ENCODE data around the gene RAC2.
A peak's percentile ranks its signal among the peaks of the same experiment; 100 is the strongest.

Gene RAC2

DNA sequence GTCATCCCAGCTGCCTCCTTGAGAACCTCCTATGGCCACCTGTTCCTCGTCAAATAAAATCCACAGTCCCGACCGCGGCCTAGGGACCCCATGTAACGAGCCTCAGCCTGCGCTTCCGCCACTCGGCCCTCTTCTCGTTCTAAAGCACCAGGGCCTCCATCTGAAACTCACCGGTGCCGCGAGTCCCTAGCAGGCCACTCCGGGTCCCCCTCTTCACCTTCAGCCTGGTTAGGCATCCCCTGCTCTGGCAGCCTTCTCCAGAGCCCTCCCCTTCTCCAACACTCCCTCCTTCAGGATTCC, 29.4 kb downstream of the RAC2 start:
- Histone ChIP-seq H3K18ac (ENCODE audit: low read depth in 1 of 2, low read length in 2 of 2) (no peak overlapping the region), H2AK5ac (ENCODE audit: low read length, severe bottlenecking) (no peak overlapping the region), H2AFZ (ENCODE audit: low read depth, low read length) (no peak overlapping the region), H3K27me3 (ENCODE audit: control insufficient read depth in 1 of 2, insufficient read depth in 1 of 2, low read length in 2 of 2) (peaks cover 26 to 79% of the 10 kb centered on the region in 2 experiments), H2BK5ac (ENCODE audit: low read depth, low read length, poor library complexity, severe bottlenecking) (no peak overlapping the region), H3K4me1 (ENCODE audit: control insufficient read depth, insufficient read depth, low read depth, low read length) (peaks cover 14% of the 10 kb centered on the region), H3K23ac (ENCODE audit: low read length in 2 of 2) (no peak overlapping the region), H2BK15ac (ENCODE audit: low read depth, poor library complexity, severe bottlenecking) (no peak overlapping the region), H3K36me3 (ENCODE audit: control insufficient read depth in 1 of 2, insufficient read depth in 2 of 2, low read depth in 1 of 2, low read length in 2 of 2) (no peaks in the 10 kb centered on the region), H2BK120ac (ENCODE audit: low read depth, low read length) (no peak overlapping the region), H2BK12ac (ENCODE audit: low read length in 2 of 2) (no peak overlapping the region), H4K91ac (ENCODE audit: low read length) (no peak overlapping the region), H3K79me1 (replicated peaks; ENCODE audit: low read length, poor library complexity, severe bottlenecking) (no peaks in the 10 kb centered on the region), H3K9me3 (ENCODE audit: control insufficient read depth, low read length) (no peaks in the 10 kb centered on the region), H3K27ac (ENCODE audit: low read length, poor library complexity, severe bottlenecking) (no peak overlapping the region), H3K4me3 (ENCODE audit: insufficient read depth in 1 of 2, low read depth in 1 of 2, low read length in 2 of 2) (no peak overlapping the region), H4K8ac (ENCODE audit: low read length) (no peak overlapping the region), H3K14ac (ENCODE audit: low read length in 2 of 2) (no peak overlapping the region), H3K9ac (ENCODE audit: low read length) (no peak overlapping the region), H3K4me2 (ENCODE audit: low read length, poor library complexity, severe bottlenecking) (no peak overlapping the region), H3K4ac (ENCODE audit: low read depth in 1 of 2, low read length in 2 of 2) (no peak overlapping the region)
- WGBS = 88% methylated on average over 13 of the region's 13 CpGs
- no peak for DNase-seq

- no peak overlapping the region for H2BK15ac ChIP-seq (ENCODE audit: low read depth, poor library complexity, severe bottlenecking)
- H3K23ac ChIP-seq (ENCODE audit: low read length in 2 of 2) = no peak overlapping the region
- H3K4me3 ChIP-seq (ENCODE audit: insufficient read depth in 1 of 2, low read depth in 1 of 2, low read length in 2 of 2) = no peak overlapping the region
- peaks cover 13% of the 10 kb centered on the region for H3K4me1 ChIP-seq (ENCODE audit: control insufficient read depth, insufficient read depth, low read depth, low read length)
- H3K4ac ChIP-seq (ENCODE audit: low read depth in 1 of 2, low read length in 2 of 2) = no peak overlapping the region
- no peak overlapping the region for H2AK5ac ChIP-seq (ENCODE audit: low read length, severe bottlenecking)
- no peak overlapping the region for H3K14ac ChIP-seq (ENCODE audit: low read length in 2 of 2)
- no peaks in the 10 kb centered on the region for H3K79me1 ChIP-seq (replicated peaks; ENCODE audit: low read length, poor library complexity, severe bottlenecking)
- H4K91ac ChIP-seq (ENCODE audit: low read length) = no peak overlapping the region
- H2BK5ac ChIP-seq (ENCODE audit: low read depth, low read length, poor library complexity, severe bottlenecking) = no peak overlapping the region
- H3K18ac ChIP-seq (ENCODE audit: low read depth in 1 of 2, low read length in 2 of 2) = no peak overlapping the region
- no peak overlapping the region for H3K4me2 ChIP-seq (ENCODE audit: low read length, poor library complexity, severe bottlenecking)
- H3K36me3 ChIP-seq (ENCODE audit: control insufficient read depth in 1 of 2, insufficient read depth in 2 of 2, low read depth in 1 of 2, low read length in 2 of 2) = no peaks in the 10 kb centered on the region
- no peak overlapping the region for H2BK120ac ChIP-seq (ENCODE audit: low read depth, low read length)
- peaks cover 26 to 79% of the 10 kb centered on the region in 2 experiments for H3K27me3 ChIP-seq (ENCODE audit: control insufficient read depth in 1 of 2, insufficient read depth in 1 of 2, low read length in 2 of 2)
- no peak overlapping the region for H2BK12ac ChIP-seq (ENCODE audit: low read length in 2 of 2)
- H4K8ac ChIP-seq (ENCODE audit: low read length) = no peak overlapping the region
- H3K27ac ChIP-seq (ENCODE audit: low read length, poor library complexity, severe bottlenecking) = no peak overlapping the region
- H2AFZ ChIP-seq (ENCODE audit: low read depth, low read length) = no peak overlapping the region
- WGBS = 85% methylated on average over 13 of the region's 13 CpGs
- DNase-seq = no peak
- no peak overlapping the region for H3K9ac ChIP-seq (ENCODE audit: low read length)
- H3K9me3 ChIP-seq (ENCODE audit: control insufficient read depth, low read length) = no peaks in the 10 kb centered on the region
Observed at GRCh38 chr22:37213941-37214730, 29.9 kb downstream of the RAC2 start.

GRCh38 chr22:37213218-37213855, 30.7 kb downstream of the RAC2 start:
- no peak overlapping the region for H2AK5ac ChIP-seq (ENCODE audit: low read length, severe bottlenecking)
- no peak overlapping the region for H3K27ac ChIP-seq (ENCODE audit: low read length, poor library complexity, severe bottlenecking)
- H2AFZ ChIP-seq (ENCODE audit: low read depth, low read length) = no peak overlapping the region
- no peak overlapping the region for H3K4me3 ChIP-seq (ENCODE audit: insufficient read depth in 1 of 2, low read depth in 1 of 2, low read length in 2 of 2)
- H3K23ac ChIP-seq (ENCODE audit: low read length in 2 of 2) = no peak overlapping the region
- peak overlapping the region; percentile 7 for H4K8ac ChIP-seq (ENCODE audit: low read length)
- peaks cover 8% of the 10 kb centered on the region for H3K4me1 ChIP-seq (ENCODE audit: control insufficient read depth, insufficient read depth, low read depth, low read length)
- peaks cover 26 to 78% of the 10 kb centered on the region in 2 experiments for H3K27me3 ChIP-seq (ENCODE audit: control insufficient read depth in 1 of 2, insufficient read depth in 1 of 2, low read length in 2 of 2)
- H2BK120ac ChIP-seq (ENCODE audit: low read depth, low read length) = no peak overlapping the region
- no peaks in the 10 kb centered on the region for H3K9me3 ChIP-seq (ENCODE audit: control insufficient read depth, low read length)
- no peaks in the 10 kb centered on the region for H3K36me3 ChIP-seq (ENCODE audit: control insufficient read depth in 1 of 2, insufficient read depth in 2 of 2, low read depth in 1 of 2, low read length in 2 of 2)
- H3K9ac ChIP-seq (ENCODE audit: low read length) = no peak overlapping the region
- H3K4me2 ChIP-seq (ENCODE audit: low read length, poor library complexity, severe bottlenecking) = no peak overlapping the region
- no peak overlapping the region for H2BK15ac ChIP-seq (ENCODE audit: low read depth, poor library complexity, severe bottlenecking)
- H3K18ac ChIP-seq (ENCODE audit: low read depth in 1 of 2, low read length in 2 of 2) = no peak overlapping the region
- no peak overlapping the region for H2BK12ac ChIP-seq (ENCODE audit: low read length in 2 of 2)
- no peaks in the 10 kb centered on the region for H3K79me1 ChIP-seq (replicated peaks; ENCODE audit: low read length, poor library complexity, severe bottlenecking)
- H3K14ac ChIP-seq (ENCODE audit: low read length in 2 of 2) = no peak overlapping the region
- WGBS = 94% methylated on average over 18 of the region's 18 CpGs
- no peak for DNase-seq
- no peak overlapping the region for H3K4ac ChIP-seq (ENCODE audit: low read depth in 1 of 2, low read length in 2 of 2)
- no peak overlapping the region for H2BK5ac ChIP-seq (ENCODE audit: low read depth, low read length, poor library complexity, severe bottlenecking)
- no peak overlapping the region for H4K91ac ChIP-seq (ENCODE audit: low read length)

GRCh38 chr22:37212174-37212906, 31.7 kb downstream of the RAC2 start, which contains the start of gene SSTR3:
TSS of gene SSTR3 (minus strand) at chr22:37212477. CDS start at chr22:37207803, 4,674 bp downstream.
- Histone ChIP-seq H2BK120ac (ENCODE audit: low read depth, low read length) (no peak within 1 kb of the TSS), H4K8ac (ENCODE audit: low read length) (peak within 1 kb of the TSS; percentile 55), H3K4me2 (ENCODE audit: low read length, poor library complexity, severe bottlenecking) (no peak within 1 kb of the TSS), H2BK12ac (ENCODE audit: low read length in 2 of 2) (peak within 1 kb of the TSS in 1 of 2 experiments; percentile 15), H3K4me3 (ENCODE audit: insufficient read depth in 1 of 2, low read depth in 1 of 2, low read length in 2 of 2) (no peak within 1 kb of the TSS), H3K4me1 (ENCODE audit: control insufficient read depth, insufficient read depth, low read depth, low read length) (peaks cover 12% of the 10 kb centered on the region), H3K18ac (ENCODE audit: low read depth in 1 of 2, low read length in 2 of 2) (no peak within 1 kb of the TSS), H3K9me3 (ENCODE audit: control insufficient read depth, low read length) (no peaks in the 10 kb centered on the region), H3K14ac (ENCODE audit: low read length in 2 of 2) (no peak within 1 kb of the TSS), H3K23ac (ENCODE audit: low read length in 2 of 2) (no peak within 1 kb of the TSS), H3K4ac (ENCODE audit: low read depth in 1 of 2, low read length in 2 of 2) (no peak within 1 kb of the TSS), H4K91ac (ENCODE audit: low read length) (no peak within 1 kb of the TSS), H3K79me1 (replicated peaks; ENCODE audit: low read length, poor library complexity, severe bottlenecking) (no peaks in the 10 kb centered on the region), H2BK5ac (ENCODE audit: low read depth, low read length, poor library complexity, severe bottlenecking) (no peak within 1 kb of the TSS), H2BK15ac (ENCODE audit: low read depth, poor library complexity, severe bottlenecking) (no peak within 1 kb of the TSS), H3K36me3 (ENCODE audit: control insufficient read depth in 1 of 2, insufficient read depth in 2 of 2, low read depth in 1 of 2, low read length in 2 of 2) (no peaks in the 10 kb centered on the region), H2AFZ (ENCODE audit: low read depth, low read length) (no peak within 1 kb of the TSS), H3K27ac (ENCODE audit: low read length, poor library complexity, severe bottlenecking) (no peak within 1 kb of the TSS), H3K9ac (ENCODE audit: low read length) (no peak within 1 kb of the TSS), H2AK5ac (ENCODE audit: low read length, severe bottlenecking) (no peak within 1 kb of the TSS), H3K27me3 (ENCODE audit: control insufficient read depth in 1 of 2, insufficient read depth in 1 of 2, low read length in 2 of 2) (peaks cover 26 to 82% of the 10 kb centered on the region in 2 experiments)
- no peak for DNase-seq
- 52% methylated on average over 20 of the region's 23 CpGs for WGBS
